Fibroblast of skin of left biceps (primary cell): ENCODE measurements around the gene VPS8.
"Not testable (repeated sequence)": the region's sequence is repeated elsewhere in the genome, so short reads cannot be mapped to it uniquely, and the experiment has no call there.

Source experiments
- DNase-seq, 2 experiments: peaks; one replicate each; pipeline ENCODE4 v3.0.0-alpha.2; 2013; ENCODE audit warnings: low read depth in 2 of 2

Gene VPS8

GRCh38 chr3:184914628-184915027 is 102.7 kb downstream of the VPS8 start:
- no peak for DNase-seq

GRCh38 chr3:184918750-184919149 is 106.8 kb downstream of the VPS8 start:
- no peak for DNase-seq

- no peak for DNase-seq
These were observed 107.7 kb downstream of the VPS8 start for GRCh38 chr3:184919651-184920050.

- no peak for DNase-seq
These were observed 112.6 kb downstream of the VPS8 start for GRCh38 chr3:184924547-184924946.

GRCh38 chr3:184927796-184928315 is 115.9 kb downstream of the VPS8 start:
- no peak for DNase-seq

GRCh38 chr3:184932777-184933176 is 120.8 kb downstream of the VPS8 start:
- no peak for DNase-seq

GRCh38 chr3:184937611-184938010 is 125.6 kb downstream of the VPS8 start:
- DNase-seq: no peak

- DNase-seq: no peak
These were observed 129.4 kb downstream of the VPS8 start for GRCh38 chr3:184941408-184941807.

- DNase-seq: no peak
These were observed 130.8 kb downstream of the VPS8 start for GRCh38 chr3:184942735-184943134.

- no peak for DNase-seq
These were observed 132.3 kb downstream of the VPS8 start for GRCh38 chr3:184944241-184944640.

GRCh38 chr3:184945886-184946625 is 134.1 kb downstream of the VPS8 start:
- no peak for DNase-seq

- DNase-seq: no peak
These were observed 135.0 kb downstream of the VPS8 start for GRCh38 chr3:184946917-184947316.

- DNase-seq: no peak
These were observed 137.4 kb downstream of the VPS8 start for GRCh38 chr3:184949251-184949965.

- DNase-seq: not testable (repeated sequence)
These were observed 138.8 kb downstream of the VPS8 start for GRCh38 chr3:184950816-184951215.

GRCh38 chr3:184952671-184953070 is 140.7 kb downstream of the VPS8 start:
- DNase-seq: no peak

GRCh38 chr3:184953401-184953800 is 141.4 kb downstream of the VPS8 start:
- DNase-seq: no peak

- no peak for DNase-seq
These were observed 142.3 kb downstream of the VPS8 start for GRCh38 chr3:184954251-184954650.

GRCh38 chr3:184954851-184955250 is 142.9 kb downstream of the VPS8 start:
- not testable (repeated sequence) for DNase-seq

GRCh38 chr3:184965639-184966430 is 153.9 kb downstream of the VPS8 start:
- no peak for DNase-seq

- DNase-seq: no peak
These were observed 156.1 kb downstream of the VPS8 start for GRCh38 chr3:184968115-184968514.

GRCh38 chr3:184970186-184970585 is 158.2 kb downstream of the VPS8 start:
- DNase-seq: no peak

GRCh38 chr3:184977796-184978195 is 165.8 kb downstream of the VPS8 start:
- DNase-seq: no peak
